Measurements from ENCODE around the gene CDK2AP2.
"Not testable (repeated sequence)": the region's sequence is repeated elsewhere in the genome, so short reads cannot be mapped to it uniquely, and the experiment has no call there.

The CDK2AP2 gene

DNA sequence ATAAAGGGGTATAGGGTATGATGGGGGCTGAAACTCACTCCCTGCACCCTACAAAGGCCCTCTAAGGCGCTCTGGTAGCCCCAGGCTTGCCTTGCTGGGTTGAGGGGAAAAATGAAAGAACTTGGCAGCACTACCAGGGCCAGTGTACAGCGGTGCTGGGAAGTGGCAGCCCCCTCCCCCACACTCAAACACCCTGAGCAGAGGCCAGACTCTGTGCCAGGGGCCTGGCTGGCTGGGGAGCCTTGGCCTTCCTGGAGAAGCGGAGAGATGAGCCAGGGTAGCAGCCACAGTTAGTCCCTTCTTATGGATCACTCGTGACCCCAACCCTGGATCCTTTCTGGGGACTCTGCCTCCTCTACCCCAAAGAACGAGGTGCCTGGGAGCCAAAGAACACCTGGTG is 41.6 kb downstream of the CDK2AP2 start:
- DNase-seq (ENCODE audit: low read depth): no peak

DNA sequence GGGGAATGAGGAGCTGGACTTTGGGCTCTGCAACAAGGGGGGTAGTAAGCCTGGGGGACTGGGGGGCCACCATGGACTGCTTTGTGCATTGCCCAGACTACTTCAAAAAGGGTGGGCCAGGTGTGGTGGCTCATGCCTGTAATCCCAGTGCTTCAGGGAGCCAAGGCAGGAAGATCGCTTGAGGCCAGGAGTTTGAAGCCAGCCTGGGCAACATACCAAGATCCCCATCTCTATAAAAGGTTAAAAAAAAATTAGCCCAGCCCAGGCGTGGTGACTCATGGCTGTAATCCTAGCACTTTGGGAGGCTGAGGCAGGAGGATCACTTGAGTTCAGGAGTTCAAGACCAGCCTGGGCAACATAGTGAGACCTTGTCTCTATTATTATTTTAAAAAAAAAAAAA is 42.4 kb downstream of the CDK2AP2 start:
- DNase-seq (ENCODE audit: low read depth): not testable (repeated sequence)

DNA sequence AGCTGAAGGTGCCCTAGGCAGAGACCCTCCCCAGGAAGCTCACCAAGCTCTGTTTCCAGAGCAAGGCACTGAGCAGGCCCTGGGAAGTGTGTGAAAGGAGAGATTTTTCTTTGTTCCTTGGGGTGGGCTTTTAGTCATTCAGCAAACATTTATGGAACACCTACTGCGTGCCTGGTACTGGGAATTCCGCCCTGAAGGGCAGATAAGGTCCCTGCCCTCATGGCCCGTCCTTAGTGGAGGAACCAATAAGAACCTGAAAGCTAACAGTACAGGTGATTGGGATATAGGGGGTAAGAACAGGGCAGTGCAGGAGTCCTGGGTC is 42.8 kb downstream of the CDK2AP2 start:
- no peak for DNase-seq (ENCODE audit: low read depth)

DNA sequence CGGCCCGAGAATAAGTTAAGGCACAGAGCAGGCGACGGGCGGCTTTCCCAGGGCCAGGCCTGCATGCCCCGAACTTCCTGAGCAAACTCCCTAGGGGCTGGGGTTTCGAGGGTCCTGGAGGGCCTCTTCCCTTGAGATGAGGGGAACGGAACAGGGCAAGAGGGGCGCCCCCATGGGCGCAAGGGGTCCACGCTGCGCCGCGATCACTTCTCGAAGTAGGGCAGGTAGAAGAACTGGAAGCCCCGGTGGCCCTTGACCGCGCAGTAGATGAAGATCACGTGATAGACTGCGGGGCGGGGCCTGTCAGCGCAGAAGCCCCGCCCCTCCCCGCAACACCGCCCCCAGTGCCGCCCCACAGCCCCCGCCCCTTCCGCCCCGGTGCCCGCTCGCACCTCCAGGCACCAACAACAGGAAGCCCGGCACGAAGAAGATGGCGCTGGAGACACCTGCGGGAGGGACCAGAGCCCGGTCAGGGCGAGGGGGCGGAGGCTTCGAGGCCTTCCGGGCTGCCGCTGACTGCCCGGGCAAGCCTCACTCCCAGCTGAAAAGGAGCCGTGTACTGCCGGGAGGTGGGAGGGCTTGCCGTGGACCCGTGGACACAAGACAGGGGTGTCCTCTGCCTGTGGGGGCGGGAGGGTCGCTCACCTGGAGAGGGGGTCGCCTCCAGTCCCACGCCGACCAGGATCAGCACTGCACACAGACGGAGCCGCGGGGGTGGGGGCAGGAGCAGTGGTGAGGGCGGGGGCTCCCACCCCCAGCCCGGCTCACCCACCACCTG is 43.4 kb downstream of the CDK2AP2 start:
- DNase-seq (ENCODE audit: low read depth): peak; percentile 65

DNA sequence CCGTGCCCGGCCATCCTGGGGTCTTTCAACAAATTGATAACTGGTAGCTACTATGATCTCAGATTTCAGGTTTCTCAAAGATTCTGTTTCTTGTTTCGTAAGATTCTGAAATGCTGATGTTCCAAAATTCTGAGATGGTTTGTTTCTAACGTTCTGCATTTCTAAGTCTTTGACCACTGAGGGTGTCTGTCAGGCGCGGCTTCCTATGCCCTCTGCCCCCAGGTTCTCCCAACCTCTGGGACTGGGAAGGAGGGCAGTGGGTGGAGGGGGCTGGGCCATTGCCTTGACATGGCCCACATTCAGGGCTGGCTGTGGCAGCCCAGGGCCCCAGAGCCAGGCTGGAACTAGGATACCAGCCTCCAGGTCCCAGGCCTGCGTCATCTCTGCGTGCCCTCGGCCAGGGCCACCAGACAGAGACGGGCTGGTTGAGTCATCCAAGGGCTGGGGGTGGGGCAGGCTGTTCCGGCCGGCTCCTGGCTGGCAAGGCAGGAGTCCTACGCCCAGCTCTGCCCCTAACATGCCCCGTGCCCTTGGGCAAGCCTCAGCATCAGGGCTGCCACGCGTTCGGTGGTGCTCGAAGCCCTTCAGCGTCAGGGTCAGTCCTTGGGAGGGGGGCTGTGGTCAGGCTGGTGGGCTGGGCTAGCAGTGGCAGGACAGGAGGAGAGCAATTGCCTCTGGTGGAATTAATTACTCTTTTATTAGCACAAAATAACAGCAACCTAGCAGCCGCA is 44.1 kb downstream of the CDK2AP2 start:
- peak; percentile 62 for DNase-seq (ENCODE audit: low read depth)

DNA sequence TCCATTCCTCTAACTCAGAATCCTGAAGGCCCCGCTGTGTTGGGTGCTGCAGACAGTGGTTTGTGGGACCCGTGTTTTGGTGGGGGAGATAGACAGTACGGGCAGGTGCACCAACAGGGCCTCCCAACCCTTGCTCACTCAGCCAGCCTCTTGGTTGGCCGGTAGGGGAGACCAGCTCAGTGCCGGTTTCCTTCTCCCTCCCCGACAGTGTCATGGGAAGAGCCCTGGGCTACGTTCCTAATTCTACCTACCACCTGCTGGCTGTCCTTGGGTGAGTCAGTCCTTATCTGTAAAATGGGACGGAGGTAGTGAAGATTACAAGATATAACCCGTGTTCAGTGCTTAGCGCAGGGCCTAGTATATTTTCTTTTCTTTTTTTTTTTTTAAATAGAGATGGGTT is 44.8 kb downstream of the CDK2AP2 start:
- no peak for DNase-seq (ENCODE audit: low read depth)

DNA sequence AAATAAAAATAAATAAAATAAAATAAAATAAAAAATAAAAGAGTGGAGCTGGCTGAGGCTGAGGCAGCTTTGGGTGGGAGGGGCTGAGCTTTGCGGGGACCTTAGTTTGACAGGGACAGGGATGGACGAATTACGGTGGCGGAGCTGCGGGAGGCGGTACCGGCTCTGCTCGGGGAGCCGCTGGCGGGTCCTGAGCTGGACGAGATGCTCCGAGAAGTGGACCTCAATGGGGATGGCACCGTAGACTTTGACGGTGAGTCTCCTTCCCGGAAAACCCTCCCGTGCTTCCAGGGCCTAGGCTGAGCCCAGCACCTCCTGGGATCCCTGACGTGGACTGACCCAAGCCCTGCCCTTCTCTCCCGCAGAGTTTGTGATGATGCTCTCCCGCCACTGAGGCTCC is 49.7 kb downstream of the CDK2AP2 start:
- no peak for DNase-seq (ENCODE audit: low read depth)

DNA sequence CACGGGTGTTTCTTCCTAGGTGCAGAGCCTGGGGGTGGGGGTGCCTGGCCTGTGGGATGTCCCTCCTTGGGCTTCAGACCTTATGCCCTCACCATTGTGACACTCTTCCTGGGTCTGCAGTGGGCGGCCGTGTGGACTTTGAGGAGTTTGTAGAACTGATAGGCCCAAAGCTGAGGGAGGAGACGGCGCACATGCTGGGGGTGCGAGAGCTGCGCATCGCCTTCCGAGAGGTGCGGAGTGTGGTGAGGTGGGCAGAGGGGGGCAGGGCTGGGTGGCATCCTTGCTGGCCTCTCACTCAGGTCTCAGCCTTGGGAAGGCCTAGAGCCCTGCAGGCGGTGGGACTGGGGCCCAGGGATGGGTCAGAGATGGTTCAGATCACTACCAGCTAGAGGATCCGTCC is 50.5 kb downstream of the CDK2AP2 start:
- no peak for DNase-seq (ENCODE audit: low read depth)
